Thoracic aorta (tissue), 2 donors: Measurements from ENCODE around the gene PDLIM4. TPM values are rescaled to one million over a fixed set of nuclear protein-coding genes. Genes with fewer than 3 reads are reported as not detected.

Experiments used
- ATAC-seq: fragments of 150-250 bp; one replicate; pipeline ENCODE4 v1.8.0; 2017; ENCODE audit warnings: low read depth; ENCODE audit not compliant: insufficient number of reproducible peaks, low FRiP score
- DNase-seq: peaks from one replicate; pipeline ENCODE4 v3.0.0-alpha.2; 2020; ENCODE audit warnings: low spot score
- H3K27ac ChIP-seq, 2 donors: fragments of 200-600 bp; sonication (generic); 1 replicate in 1 of 2; 2 replicates in 1 of 2; pipeline ENCODE4 v1.5.1; 2016; ENCODE audit warnings: mild to moderate bottlenecking in 2 of 2, moderate library complexity in 2 of 2
- H3K27me3 ChIP-seq: fragments of 200-600 bp; sonication (generic); replicated peaks from 2 replicates; pipeline ENCODE4 v1.6.0; 2016; ENCODE audit warnings: mild to moderate bottlenecking; ENCODE audit not compliant: insufficient read depth
- H3K36me3 ChIP-seq: fragments of 200-600 bp; sonication (generic); one replicate; pipeline ENCODE4 v1.5.1; 2016
- H3K4me1 ChIP-seq, 2 donors: fragments of 200-600 bp; sonication (generic); 1 replicate in 1 of 2; 2 replicates in 1 of 2; pipeline versions ENCODE4 v1.5.1 to v1.6.0; 2016; ENCODE audit warnings: low read depth in 2 of 2, mild to moderate bottlenecking in 1 of 2; ENCODE audit not compliant: control insufficient read depth in 1 of 2
- H3K4me3 ChIP-seq: fragments of 200-600 bp; sonication (generic); 2 replicates; pipeline ENCODE4 v1.5.1; 2016; ENCODE audit warnings: mild to moderate bottlenecking
- H3K9me3 ChIP-seq: fragments of 200-600 bp; sonication (generic); 2 replicates; pipeline ENCODE4 v1.5.1; 2016
- total RNA-seq, 2 donors: library from RNA; depleted of rRNA; stranded (reverse); fragments of >200 nt; gene quantifications; one replicate each; pipeline versions ENCODE4 v1.1.0 to v1.2.3, GENCODE V29; 2016
- TF ChIP-seq, protein P1 (sequence below): fragments of 200-600 bp; sonication (generic); IDR thresholded peaks from one replicate; pipeline ENCODE4 v1.5.1; 2019; ENCODE audit warnings: antibody characterized with exemption

The PDLIM4 gene
- total RNA-seq, 2 donors from 2014 or later = 50.6 to 81.0 TPM

- H3K27ac ChIP-seq = peak overlapping the region; percentile 2 to 24
- TF ChIP-seq, protein P1, sequence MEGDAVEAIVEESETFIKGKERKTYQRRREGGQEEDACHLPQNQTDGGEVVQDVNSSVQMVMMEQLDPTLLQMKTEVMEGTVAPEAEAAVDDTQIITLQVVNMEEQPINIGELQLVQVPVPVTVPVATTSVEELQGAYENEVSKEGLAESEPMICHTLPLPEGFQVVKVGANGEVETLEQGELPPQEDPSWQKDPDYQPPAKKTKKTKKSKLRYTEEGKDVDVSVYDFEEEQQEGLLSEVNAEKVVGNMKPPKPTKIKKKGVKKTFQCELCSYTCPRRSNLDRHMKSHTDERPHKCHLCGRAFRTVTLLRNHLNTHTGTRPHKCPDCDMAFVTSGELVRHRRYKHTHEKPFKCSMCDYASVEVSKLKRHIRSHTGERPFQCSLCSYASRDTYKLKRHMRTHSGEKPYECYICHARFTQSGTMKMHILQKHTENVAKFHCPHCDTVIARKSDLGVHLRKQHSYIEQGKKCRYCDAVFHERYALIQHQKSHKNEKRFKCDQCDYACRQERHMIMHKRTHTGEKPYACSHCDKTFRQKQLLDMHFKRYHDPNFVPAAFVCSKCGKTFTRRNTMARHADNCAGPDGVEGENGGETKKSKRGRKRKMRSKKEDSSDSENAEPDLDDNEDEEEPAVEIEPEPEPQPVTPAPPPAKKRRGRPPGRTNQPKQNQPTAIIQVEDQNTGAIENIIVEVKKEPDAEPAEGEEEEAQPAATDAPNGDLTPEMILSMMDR = no peak
- no peaks in the 10 kb centered on the region for H3K9me3 ChIP-seq
- H3K36me3 ChIP-seq = peaks cover 17% of the 10 kb centered on the region
- DNase-seq (no peak), ATAC-seq (no peak)
- no peaks in the 10 kb centered on the region for H3K27me3 ChIP-seq
- H3K4me1 ChIP-seq = peaks cover 13 to 45% of the 10 kb centered on the region in 2 donors
- no peak overlapping the region for H3K4me3 ChIP-seq
These were observed 10.7 kb downstream of the PDLIM4 start for GRCh38 chr5:132267931-132268768.

- Histone ChIP-seq H3K27ac (peak overlapping the region; percentile 2 to 24), H3K36me3 (peaks cover 17% of the 10 kb centered on the region), H3K27me3 (no peaks in the 10 kb centered on the region), H3K9me3 (no peaks in the 10 kb centered on the region), H3K4me3 (no peak overlapping the region), H3K4me1 (peaks cover 6 to 37% of the 10 kb centered on the region in 2 donors)
- ATAC-seq = no peak
- DNase-seq = no peak
- TF ChIP-seq, protein P1 = no peak
These were observed 11.5 kb downstream of the PDLIM4 start for GRCh38 chr5:132268769-132269551.

DNA sequence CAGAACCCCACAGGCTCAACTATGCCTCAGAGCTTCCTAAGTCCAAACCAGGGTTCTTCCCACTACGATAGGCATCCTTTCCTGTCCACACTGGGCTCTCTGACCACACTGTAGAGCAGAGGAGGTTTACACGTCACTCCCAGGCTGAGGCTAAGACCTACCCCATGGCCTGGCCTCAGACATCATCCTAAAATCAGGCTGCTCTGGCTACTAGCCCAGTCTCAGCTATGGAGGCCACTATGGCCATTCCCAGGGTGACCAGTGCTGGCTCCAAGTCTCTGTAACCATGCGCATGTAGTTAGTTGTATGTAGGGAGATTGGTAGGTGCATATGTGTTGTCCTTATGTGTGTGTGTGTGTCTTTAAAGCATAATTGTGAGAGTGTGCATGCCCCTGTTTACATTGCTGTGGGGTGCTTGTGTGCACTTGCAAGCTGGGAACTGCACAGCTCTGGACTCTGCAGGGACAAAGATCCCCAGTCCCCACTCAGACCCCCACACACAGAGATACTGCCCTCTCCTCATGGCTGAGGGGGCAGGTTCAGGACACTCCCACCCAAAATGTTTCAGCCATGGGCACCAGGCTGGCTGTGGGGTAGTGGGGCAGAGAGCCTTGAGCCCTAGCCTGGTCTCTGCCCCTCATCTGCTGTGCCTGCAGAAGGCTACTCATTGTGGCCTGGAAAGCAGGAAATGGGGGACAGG lies 12.3 kb downstream of the PDLIM4 start:
- H3K4me3 ChIP-seq = no peak overlapping the region
- peaks cover 17% of the 10 kb centered on the region for H3K36me3 ChIP-seq
- TF ChIP-seq, protein P1 = no peak
- H3K27ac ChIP-seq = no peak overlapping the region
- no peaks in the 10 kb centered on the region for H3K27me3 ChIP-seq
- peaks cover 6 to 29% of the 10 kb centered on the region in 2 donors for H3K4me1 ChIP-seq
- no peak for DNase-seq
- H3K9me3 ChIP-seq = no peaks in the 10 kb centered on the region
- ATAC-seq = no peak

GRCh38 chr5:132270335-132270665 lies 12.8 kb downstream of the PDLIM4 start:
- Histone ChIP-seq H3K4me1 (peaks cover 2 to 24% of the 10 kb centered on the region in 2 donors), H3K27me3 (no peaks in the 10 kb centered on the region), H3K9me3 (no peaks in the 10 kb centered on the region), H3K36me3 (peaks cover 17% of the 10 kb centered on the region), H3K27ac (no peak overlapping the region), H3K4me3 (no peak overlapping the region)
- TF ChIP-seq, protein P1 = no peak
- ATAC-seq = no peak
- DNase-seq = no peak

- H3K4me3 ChIP-seq = no peak overlapping the region
- H3K27ac ChIP-seq = no peak overlapping the region
- ATAC-seq = no peak
- H3K36me3 ChIP-seq = peaks cover 17% of the 10 kb centered on the region
- no peaks in the 10 kb centered on the region for H3K9me3 ChIP-seq
- no peak for DNase-seq
- no peaks in the 10 kb centered on the region for H3K27me3 ChIP-seq
- peaks cover 0 to 20% of the 10 kb centered on the region in 2 donors for H3K4me1 ChIP-seq
- TF ChIP-seq, protein P1 = no peak
These were observed 13.2 kb downstream of the PDLIM4 start for GRCh38 chr5:132270706-132271105.
